ENCODE results near the gene ANXA1. TPM values are rescaled to one million over a fixed set of nuclear protein-coding genes. Genes with fewer than 3 reads are reported as not detected.

Gene ANXA1
- total and polyA plus RNA-seq, 7 experiments from 2014 or later = 90.2 to 649 (median 145) TPM

GRCh38 chr9:73143711-73144328 is 7.8 kb upstream of the ANXA1 start:
- Mint-ChIP-seq H3K4me3 (no peak overlapping the region), H3K4me1 (peaks cover 7 to 46% (median 23%) of the 10 kb centered on the region in 7 donors), H3K27me3 (peaks cover 0 to 1% (median 0%) of the 10 kb centered on the region in 5 donors), H3K27ac (peak overlapping the region in 1 of 9 donors; percentile 19), H3K9me3 (peaks cover 0 to 1% (median 0%) of the 10 kb centered on the region in 11 donors), H3K36me3 (peaks cover 0 to 10% (median 0%) of the 10 kb centered on the region in 5 donors)
- CTCF ChIA-PET = interaction anchor here (0.7 to 1.3 kb wide), 2 partner anchors 10 to 39 kb away, joined by 4 to 5 read pairs; no protein-coding TSS in a partner anchor
- Histone ChIP-seq H3K4me3 (ENCODE audit: low read length) (no peak overlapping the region), H3K36me3 (ENCODE audit: control insufficient read depth in 2 of 3, insufficient read depth in 3 of 3, low read length in 3 of 3) (no peaks in the 10 kb centered on the region), H3K27me3 (ENCODE audit: control insufficient read depth in 2 of 2, insufficient read depth in 2 of 2, low read length in 2 of 2) (no peaks in the 10 kb centered on the region), H3K27ac (ENCODE audit: low read depth, low read length) (no peak overlapping the region), H3K4me1 (ENCODE audit: control insufficient read depth in 2 of 2, insufficient read depth in 2 of 2, low read length in 2 of 2) (peaks cover 3 to 7% of the 10 kb centered on the region in 2 donors), H3K9me3 (ENCODE audit: control insufficient read depth in 2 of 3, low read length in 3 of 3) (no peaks in the 10 kb centered on the region)
- DNase-seq = no peak
- ATAC-seq = peak; percentile 54
- POLR2A ChIA-PET = interaction anchor here (0.7 kb wide), 1 partner anchor 18 kb away, joined by 7 read pairs; no protein-coding TSS in a partner anchor
- intact Hi-C loops (cut with micrococcal nuclease) = no loop called here

- POLR2A ChIA-PET = interaction anchor here (0.6 to 1.2 kb wide), 2 partner anchors 11 kb away, joined by 3 to 4 read pairs; no protein-coding TSS in a partner anchor
- Mint-ChIP-seq H3K27ac (peak overlapping the region in 2 of 9 donors; percentile 10 to 68), H3K9me3 (peaks cover 0 to 1% (median 0%) of the 10 kb centered on the region in 11 donors), H3K36me3 (peaks cover 0 to 10% (median 0%) of the 10 kb centered on the region in 5 donors), H3K4me1 (peaks cover 17 to 62% (median 47%) of the 10 kb centered on the region in 7 donors), H3K27me3 (no peaks in the 10 kb centered on the region), H3K4me3 (no peak overlapping the region)
- H3K4me1 ChIP-seq (ENCODE audit: control insufficient read depth in 2 of 2, insufficient read depth in 2 of 2, low read length in 2 of 2) = peaks cover 25 to 28% of the 10 kb centered on the region in 2 donors
- no peak for ATAC-seq
- H3K27me3 ChIP-seq (ENCODE audit: control insufficient read depth in 2 of 2, insufficient read depth in 2 of 2, low read length in 2 of 2) = no peaks in the 10 kb centered on the region
- DNase-seq = no peak
- intact Hi-C loops (cut with micrococcal nuclease) = no loop called here
- no peak overlapping the region for H3K27ac ChIP-seq (ENCODE audit: low read depth, low read length)
- no peaks in the 10 kb centered on the region for H3K36me3 ChIP-seq (ENCODE audit: control insufficient read depth in 2 of 3, insufficient read depth in 3 of 3, low read length in 3 of 3)
- CTCF ChIA-PET = no interaction called here
- H3K4me3 ChIP-seq (ENCODE audit: low read length) = no peak overlapping the region
- no peaks in the 10 kb centered on the region for H3K9me3 ChIP-seq (ENCODE audit: control insufficient read depth in 2 of 3, low read length in 3 of 3)
These were observed 5.4 kb upstream of the ANXA1 start for GRCh38 chr9:73146111-73146815.

- intact Hi-C loops (cut with micrococcal nuclease) = loop anchor here (2.0 kb wide), 2 partner anchors 14 to 32 kb away; no protein-coding TSS in a partner anchor
These were observed 3.2 kb upstream of the ANXA1 start for GRCh38 chr9:73148447-73148937.

GRCh38 chr9:73149371-73150067 is 2.1 kb upstream of the ANXA1 start:
- peaks cover 28 to 32% of the 10 kb centered on the region in 2 donors for H3K4me1 ChIP-seq (ENCODE audit: control insufficient read depth in 2 of 2, insufficient read depth in 2 of 2, low read length in 2 of 2)
- POLR2A ChIA-PET = interaction anchor here (2.1 kb wide), 1 partner anchor 16 kb away, joined by 11 read pairs; no protein-coding TSS in a partner anchor
- DNase-seq = peak in 1 of 9 donors; percentile 57
- no peaks in the 10 kb centered on the region for H3K9me3 Mint-ChIP-seq
- H3K36me3 ChIP-seq (ENCODE audit: control insufficient read depth in 2 of 3, insufficient read depth in 3 of 3, low read length in 3 of 3) = no peaks in the 10 kb centered on the region
- peaks cover 34 to 80% (median 54%) of the 10 kb centered on the region in 7 donors for H3K4me1 Mint-ChIP-seq
- H3K36me3 Mint-ChIP-seq = peaks cover 0 to 14% (median 0%) of the 10 kb centered on the region in 5 donors
- no peaks in the 10 kb centered on the region for H3K9me3 ChIP-seq (ENCODE audit: control insufficient read depth in 2 of 3, low read length in 3 of 3)
- ATAC-seq = peak; percentile 49
- peaks cover 0 to 2% (median 0%) of the 10 kb centered on the region in 5 donors for H3K27me3 Mint-ChIP-seq
- no peaks in the 10 kb centered on the region for H3K27me3 ChIP-seq (ENCODE audit: control insufficient read depth in 2 of 2, insufficient read depth in 2 of 2, low read length in 2 of 2)
- H3K27ac ChIP-seq (ENCODE audit: low read depth, low read length) = peak overlapping the region; percentile 32
- intact Hi-C loops (cut with micrococcal nuclease) = loop anchor here (1.0 to 10.0 kb wide), 12 partner anchors 9 to 1935 kb away; partner anchors contain the start of genes C9orf40 (in 1 of the 2), CARNMT1 (in 1 of the 2), CEMIP2 (in 1 of the 2) and NMRK1 (in 1 of the 2)
- peak overlapping the region in 9 of 10 donors; percentile 8 to 79 (median 60) for H3K4me3 Mint-ChIP-seq
- CTCF ChIA-PET = interaction anchor here (0.7 to 0.9 kb wide), 2 partner anchors 10 to 32 kb away, joined by 3 to 4 read pairs; no protein-coding TSS in a partner anchor
- H3K27ac Mint-ChIP-seq = peak overlapping the region; percentile 71 to 96 (median 78)
- peak overlapping the region; percentile 17 for H3K4me3 ChIP-seq (ENCODE audit: low read length)

More at GRCh38 chr9:73148447-73148937, 3.2 kb upstream of the ANXA1 start:
- no peaks in the 10 kb centered on the region for H3K36me3 ChIP-seq (ENCODE audit: control insufficient read depth in 2 of 3, insufficient read depth in 3 of 3, low read length in 3 of 3)
- H3K4me1 ChIP-seq (ENCODE audit: control insufficient read depth in 2 of 2, insufficient read depth in 2 of 2, low read length in 2 of 2) = peaks cover 26 to 28% of the 10 kb centered on the region in 2 donors
- no peak overlapping the region for H3K27ac ChIP-seq (ENCODE audit: low read depth, low read length)
- H3K4me3 ChIP-seq (ENCODE audit: low read length) = no peak overlapping the region
- H3K9me3 Mint-ChIP-seq = no peaks in the 10 kb centered on the region
- peaks cover 0 to 7% (median 0%) of the 10 kb centered on the region in 5 donors for H3K36me3 Mint-ChIP-seq
- ChIA-PET POLR2A (interaction anchor here (1.7 to 2.1 kb wide), 2 partner anchors 13 to 15 kb away, joined by 8 to 11 read pairs; no protein-coding TSS in a partner anchor), CTCF (interaction anchor here (0.9 kb wide), 1 partner anchor 33 kb away, joined by 4 read pairs; no protein-coding TSS in a partner anchor)
- no peak for DNase-seq
- ATAC-seq = no peak
- peaks cover 0 to 2% (median 0%) of the 10 kb centered on the region in 5 donors for H3K27me3 Mint-ChIP-seq
- H3K4me1 Mint-ChIP-seq = peaks cover 26 to 80% (median 54%) of the 10 kb centered on the region in 7 donors
- H3K9me3 ChIP-seq (ENCODE audit: control insufficient read depth in 2 of 3, low read length in 3 of 3) = no peaks in the 10 kb centered on the region
- peak overlapping the region in 3 of 10 donors; percentile 23 to 72 (median 25) for H3K4me3 Mint-ChIP-seq
- no peaks in the 10 kb centered on the region for H3K27me3 ChIP-seq (ENCODE audit: control insufficient read depth in 2 of 2, insufficient read depth in 2 of 2, low read length in 2 of 2)
- peak overlapping the region in 5 of 9 donors; percentile 16 to 96 (median 41) for H3K27ac Mint-ChIP-seq

- H3K27me3 ChIP-seq (ENCODE audit: control insufficient read depth in 2 of 2, insufficient read depth in 2 of 2, low read length in 2 of 2) = no peaks in the 10 kb centered on the region
- peaks cover 0 to 22% (median 0%) of the 10 kb centered on the region in 5 donors for H3K36me3 Mint-ChIP-seq
- H3K27ac Mint-ChIP-seq = peak overlapping the region; percentile 86 to 98 (median 96)
- no peak for ATAC-seq
- H3K9me3 ChIP-seq (ENCODE audit: control insufficient read depth in 2 of 3, low read length in 3 of 3) = no peaks in the 10 kb centered on the region
- H3K27ac ChIP-seq (ENCODE audit: low read depth, low read length) = peak overlapping the region; percentile 77
- H3K36me3 ChIP-seq (ENCODE audit: control insufficient read depth in 2 of 3, insufficient read depth in 3 of 3, low read length in 3 of 3) = no peaks in the 10 kb centered on the region
- peak overlapping the region; percentile 48 to 98 (median 90) for H3K4me3 Mint-ChIP-seq
- H3K4me1 Mint-ChIP-seq = peaks cover 46 to 94% (median 76%) of the 10 kb centered on the region in 7 donors
- no peaks in the 10 kb centered on the region for H3K9me3 Mint-ChIP-seq
- peaks cover 0 to 2% (median 0%) of the 10 kb centered on the region in 5 donors for H3K27me3 Mint-ChIP-seq
- DNase-seq = no peak
- intact Hi-C loops (cut with micrococcal nuclease) = loop anchor here (2.0 to 10.0 kb wide), 8 partner anchors 14 to 1932 kb away; partner anchors contain the start of genes C9orf40 (in 1 of the 2), CARNMT1 (in 1 of the 2), CEMIP2 (in 1 of the 2) and NMRK1 (in 1 of the 2)
- POLR2A ChIA-PET = interaction anchor here (1.3 to 1.5 kb wide), 3 partner anchors 11 to 38 kb away, joined by 4 to 12 read pairs (median 6); no protein-coding TSS in a partner anchor
- CTCF ChIA-PET = no interaction called here
- peak overlapping the region; percentile 67 for H3K4me3 ChIP-seq (ENCODE audit: low read length)
- peaks cover 43 to 46% of the 10 kb centered on the region in 2 donors for H3K4me1 ChIP-seq (ENCODE audit: control insufficient read depth in 2 of 2, insufficient read depth in 2 of 2, low read length in 2 of 2)
These were observed 829 bp downstream of the ANXA1 start for GRCh38 chr9:73152543-73152844.
